Breast epithelium (tissue), 4 donors: ENCODE data around the gene DNAL4. TPM values are rescaled to one million over a fixed set of nuclear protein-coding genes. Genes with fewer than 3 reads are reported as not detected.

Experiments
- DNase-seq, 2 donors: peaks; one replicate each; pipeline ENCODE4 v3.0.0-alpha.2; 2019; ENCODE audit warnings: low spot score in 2 of 2
- H3K27ac ChIP-seq, 2 donors: fragments of 200-600 bp; sonication (generic) in 1 of 2; one replicate each; pipeline ENCODE4 v1.5.1; 2016 to 2019; ENCODE audit warnings: mild to moderate bottlenecking in 1 of 2
- H3K27me3 ChIP-seq, 2 donors: fragments of 200-600 bp; sonication (generic) in 1 of 2; one replicate each; pipeline versions ENCODE4 v1.5.1 to v1.6.0; 2017 to 2019; ENCODE audit warnings: control low read depth in 1 of 2, mild to moderate bottlenecking in 1 of 2
- H3K36me3 ChIP-seq: fragments of 200-600 bp; one replicate; pipeline ENCODE4 v1.5.1; 2019
- H3K4me1 ChIP-seq, 2 donors: fragments of 200-600 bp; sonication (generic); one replicate each; pipeline ENCODE4 v1.5.1; 2016 to 2019; ENCODE audit warnings: control low read depth in 1 of 2
- H3K4me3 ChIP-seq, 3 donors: fragments of 200-600 bp; sonication (generic); 1 replicate in 2 of 3; 2 replicates in 1 of 3; pipeline ENCODE4 v1.5.1; 2016 to 2019; ENCODE audit warnings: mild to moderate bottlenecking in 3 of 3, moderate library complexity in 2 of 3
- H3K9me3 ChIP-seq, 2 donors: fragments of 200-600 bp; sonication (generic) in 1 of 2; one replicate each; pipeline ENCODE4 v1.5.1; 2016 to 2019; ENCODE audit warnings: control low read depth in 1 of 2
- POLR2A ChIP-seq: fragments of 450-650 bp; IDR thresholded peaks from one replicate; pipeline ENCODE4 v1.6.1; 2016; ENCODE audit warnings: antibody characterized with exemption, mild to moderate bottlenecking, moderate library complexity
- POLR2AphosphoS5 ChIP-seq, 3 donors: sonication (generic); formaldehyde crosslinking; IDR thresholded peaks; one replicate each; pipeline ENCODE4 v1.6.1; 2017; ENCODE audit warnings: antibody characterized with exemption in 3 of 3
- intact Hi-C: fragments of 100-400 bp; cut with DNase I; formaldehyde crosslinking; loops from one replicate; pipeline ENCODE4 v1.15.1; 2023; ENCODE audit warnings: low total_unique reads
- total RNA-seq, 3 donors: library from RNA; depleted of rRNA; stranded (reverse); fragments of >200 nt; gene quantifications; one replicate each; pipeline ENCODE4 v1.1.0, GENCODE V29; 2016
- TF ChIP-seq, protein P1 (sequence below), 3 donors: fragments of 450-650 bp; IDR thresholded peaks; one replicate each; pipeline ENCODE4 v1.5.1; 2016 to 2017; ENCODE audit warnings: antibody characterized with exemption in 3 of 3, mild to moderate bottlenecking in 3 of 3, moderate library complexity in 3 of 3

The DNAL4 gene
- total RNA-seq, 3 donors from 2014 or later, result 17.8 to 31.2 (median 21.3) TPM

DNA sequence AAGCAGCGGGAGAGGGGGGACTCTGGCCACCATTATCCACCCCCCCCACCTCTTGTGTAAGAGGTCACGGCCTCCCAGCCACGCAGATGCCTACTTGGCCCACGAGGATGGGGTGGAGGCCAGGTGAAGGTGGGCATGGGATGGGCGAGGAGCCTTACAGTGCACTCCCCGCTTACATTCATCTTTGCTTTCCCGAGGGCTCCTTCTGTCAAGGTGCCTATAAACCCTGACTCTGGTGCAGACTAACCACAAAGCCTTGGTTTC lies 36.8 kb upstream of the DNAL4 start:
- TF ChIP-seq POLR2AphosphoS5 (IDR thresholded peaks at IDR 0.05) (no peak), POLR2A (no peak)
- TF ChIP-seq, protein P1, sequence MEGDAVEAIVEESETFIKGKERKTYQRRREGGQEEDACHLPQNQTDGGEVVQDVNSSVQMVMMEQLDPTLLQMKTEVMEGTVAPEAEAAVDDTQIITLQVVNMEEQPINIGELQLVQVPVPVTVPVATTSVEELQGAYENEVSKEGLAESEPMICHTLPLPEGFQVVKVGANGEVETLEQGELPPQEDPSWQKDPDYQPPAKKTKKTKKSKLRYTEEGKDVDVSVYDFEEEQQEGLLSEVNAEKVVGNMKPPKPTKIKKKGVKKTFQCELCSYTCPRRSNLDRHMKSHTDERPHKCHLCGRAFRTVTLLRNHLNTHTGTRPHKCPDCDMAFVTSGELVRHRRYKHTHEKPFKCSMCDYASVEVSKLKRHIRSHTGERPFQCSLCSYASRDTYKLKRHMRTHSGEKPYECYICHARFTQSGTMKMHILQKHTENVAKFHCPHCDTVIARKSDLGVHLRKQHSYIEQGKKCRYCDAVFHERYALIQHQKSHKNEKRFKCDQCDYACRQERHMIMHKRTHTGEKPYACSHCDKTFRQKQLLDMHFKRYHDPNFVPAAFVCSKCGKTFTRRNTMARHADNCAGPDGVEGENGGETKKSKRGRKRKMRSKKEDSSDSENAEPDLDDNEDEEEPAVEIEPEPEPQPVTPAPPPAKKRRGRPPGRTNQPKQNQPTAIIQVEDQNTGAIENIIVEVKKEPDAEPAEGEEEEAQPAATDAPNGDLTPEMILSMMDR (IDR thresholded peaks at IDR 0.05), result no peak
- Histone ChIP-seq H3K4me3 (no peak overlapping the region), H3K36me3 (no peaks in the 10 kb centered on the region), H3K4me1 (no peaks in the 10 kb centered on the region), H3K27me3 (no peaks in the 10 kb centered on the region), H3K27ac (no peak overlapping the region), H3K9me3 (no peaks in the 10 kb centered on the region)
- DNase-seq, result no peak
- intact Hi-C loops, result no loop called here

DNA sequence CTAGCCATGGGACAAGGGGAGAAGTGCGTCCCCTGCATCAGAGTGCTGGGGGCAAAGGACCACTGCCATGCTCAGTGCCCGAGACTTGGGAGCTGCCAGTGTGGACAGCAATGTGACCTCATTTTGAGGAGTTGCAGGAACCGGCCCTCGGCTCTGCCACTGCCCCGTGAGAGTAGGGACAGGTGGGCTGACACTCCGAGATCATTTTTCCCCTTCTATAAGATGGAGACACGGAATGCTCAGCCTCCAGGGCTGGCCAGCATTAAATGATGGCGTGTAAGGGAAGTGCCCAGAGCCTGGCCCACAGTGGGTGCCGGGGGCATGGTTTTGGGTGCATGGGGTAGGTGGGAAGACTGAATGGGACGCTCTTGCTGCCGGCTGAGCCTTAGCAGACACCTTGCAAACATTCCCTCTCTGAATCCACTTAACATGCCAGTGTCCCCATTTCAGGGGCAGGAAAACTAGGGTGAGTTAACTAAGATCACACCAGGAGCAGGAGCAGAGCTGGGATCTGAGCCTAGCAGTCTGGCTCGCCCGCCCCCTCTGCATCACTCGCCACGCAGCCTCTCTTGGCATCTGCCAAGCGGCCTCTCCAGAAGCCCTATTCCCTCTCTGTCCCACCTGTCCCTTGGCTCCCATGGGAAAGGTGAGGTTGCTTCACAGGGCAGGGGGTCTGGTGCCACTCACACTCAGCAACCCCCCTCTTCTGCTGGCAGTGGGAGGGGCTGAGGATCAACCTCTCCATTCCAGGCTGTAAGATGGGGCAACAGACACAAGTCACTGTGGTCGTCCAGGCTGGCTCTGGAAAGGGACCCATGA lies 36.3 kb upstream of the DNAL4 start:
- no peaks in the 10 kb centered on the region for H3K9me3 ChIP-seq
- H3K27ac ChIP-seq, result no peak overlapping the region
- no peaks in the 10 kb centered on the region for H3K36me3 ChIP-seq
- no peaks in the 10 kb centered on the region for H3K27me3 ChIP-seq
- H3K4me1 ChIP-seq, result no peaks in the 10 kb centered on the region
- intact Hi-C loops, result no loop called here
- no peak overlapping the region for H3K4me3 ChIP-seq
- TF ChIP-seq POLR2A (no peak), POLR2AphosphoS5 (IDR thresholded peaks at IDR 0.05) (no peak)
- TF ChIP-seq, protein P1 (IDR thresholded peaks at IDR 0.05), result no peak
- no peak for DNase-seq

DNA sequence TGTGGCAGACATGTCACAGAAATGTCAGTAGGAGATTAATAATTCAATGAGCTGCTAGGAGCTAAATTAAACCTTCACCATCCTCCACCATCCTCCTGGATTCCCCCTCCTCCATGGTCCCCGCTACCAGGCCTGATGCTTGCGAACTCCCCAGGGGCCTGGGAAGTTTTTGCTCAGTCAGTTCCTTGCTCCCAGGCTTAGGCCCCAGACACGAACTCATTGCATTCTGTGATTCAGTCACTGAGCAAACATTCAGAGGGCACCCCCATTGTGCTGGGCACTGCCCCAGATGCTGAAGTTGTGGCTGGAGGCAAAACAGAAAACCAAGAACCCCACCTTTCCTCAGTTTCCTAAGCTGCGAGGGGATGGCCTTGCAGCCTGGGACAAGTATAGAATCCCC lies 35.5 kb upstream of the DNAL4 start:
- Histone ChIP-seq H3K27me3 (no peaks in the 10 kb centered on the region), H3K27ac (no peak overlapping the region), H3K36me3 (no peaks in the 10 kb centered on the region), H3K4me1 (no peaks in the 10 kb centered on the region), H3K4me3 (no peak overlapping the region), H3K9me3 (no peaks in the 10 kb centered on the region)
- TF ChIP-seq POLR2A (no peak), POLR2AphosphoS5 (IDR thresholded peaks at IDR 0.05) (no peak)
- TF ChIP-seq, protein P1 (IDR thresholded peaks at IDR 0.05), result no peak
- intact Hi-C loops, result no loop called here
- DNase-seq, result no peak

DNA sequence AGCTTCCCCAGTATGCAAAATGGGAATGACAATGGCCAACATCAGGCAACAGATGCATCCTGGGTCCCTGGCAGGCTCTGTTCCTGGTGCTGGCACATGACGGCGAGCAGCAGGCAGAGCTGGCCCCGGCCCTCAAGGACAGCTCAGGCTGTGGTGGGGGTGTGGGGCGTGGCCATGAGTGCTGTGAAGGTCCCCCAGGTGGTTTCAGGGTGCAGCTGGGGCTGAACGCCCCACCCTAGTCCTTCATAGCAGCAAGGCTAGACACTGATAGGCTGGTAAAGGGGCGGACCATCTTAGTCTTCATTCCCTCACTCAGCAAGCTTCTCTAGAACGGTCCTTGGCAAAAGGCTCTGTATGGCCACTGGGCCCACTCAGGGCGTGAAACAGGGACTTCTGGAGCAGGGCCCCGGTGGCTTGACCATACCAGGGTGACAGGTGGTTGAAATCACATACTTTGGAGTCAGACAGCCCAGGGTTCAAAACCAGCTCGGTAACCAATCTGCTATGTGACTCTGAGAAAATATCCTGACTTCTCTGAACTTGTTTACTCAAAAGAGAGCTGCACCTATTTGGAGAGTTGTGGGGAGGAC lies 34.8 kb upstream of the DNAL4 start:
- no peaks in the 10 kb centered on the region for H3K9me3 ChIP-seq
- H3K4me1 ChIP-seq, result no peaks in the 10 kb centered on the region
- DNase-seq, result no peak
- intact Hi-C loops, result no loop called here
- no peaks in the 10 kb centered on the region for H3K27me3 ChIP-seq
- H3K27ac ChIP-seq, result no peak overlapping the region
- H3K4me3 ChIP-seq, result no peak overlapping the region
- TF ChIP-seq POLR2AphosphoS5 (IDR thresholded peaks at IDR 0.05), result no peak
- TF ChIP-seq POLR2A, result no peak
- TF ChIP-seq, protein P1 (IDR thresholded peaks at IDR 0.05), result no peak
- H3K36me3 ChIP-seq, result no peaks in the 10 kb centered on the region

DNA sequence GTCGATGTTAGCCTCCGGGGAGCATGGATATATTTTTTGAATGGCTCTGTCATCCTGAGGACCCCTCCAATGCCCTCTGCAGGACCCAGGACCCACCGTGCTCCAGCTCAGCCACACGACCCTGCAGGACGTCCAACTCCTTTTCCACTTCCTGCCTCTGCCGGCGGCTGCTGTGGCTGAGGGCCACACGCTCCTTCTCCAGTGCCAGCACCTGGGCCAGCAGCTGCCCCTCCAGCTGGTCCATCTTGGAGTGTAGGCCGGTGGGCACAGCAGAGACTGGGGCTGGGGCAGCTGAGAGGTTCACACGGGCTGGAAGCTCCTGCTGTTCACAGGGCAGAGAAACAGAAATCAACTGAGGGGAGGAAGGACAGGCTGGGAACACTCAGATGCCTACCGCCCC lies 34.2 kb upstream of the DNAL4 start:
- intact Hi-C loops, result no loop called here
- H3K27ac ChIP-seq, result no peak overlapping the region

More for the DNA sequence above, 34.2 kb upstream of the DNAL4 start:
- no peak for TF ChIP-seq POLR2AphosphoS5 (IDR thresholded peaks at IDR 0.05)
- no peak for TF ChIP-seq POLR2A
- TF ChIP-seq, protein P1 (IDR thresholded peaks at IDR 0.05), result no peak
- Histone ChIP-seq H3K9me3 (no peaks in the 10 kb centered on the region), H3K27me3 (no peaks in the 10 kb centered on the region), H3K36me3 (no peaks in the 10 kb centered on the region), H3K4me3 (no peak overlapping the region), H3K4me1 (no peaks in the 10 kb centered on the region)
- DNase-seq, result no peak
